ENCODE data around the gene S100A16. TPM values are rescaled to one million over a fixed set of nuclear protein-coding genes. Genes with fewer than 3 reads are reported as not detected.

S100A16 gene
- total RNA-seq, 1 experiment from 2014 or later, result 14.6 TPM

DNA sequence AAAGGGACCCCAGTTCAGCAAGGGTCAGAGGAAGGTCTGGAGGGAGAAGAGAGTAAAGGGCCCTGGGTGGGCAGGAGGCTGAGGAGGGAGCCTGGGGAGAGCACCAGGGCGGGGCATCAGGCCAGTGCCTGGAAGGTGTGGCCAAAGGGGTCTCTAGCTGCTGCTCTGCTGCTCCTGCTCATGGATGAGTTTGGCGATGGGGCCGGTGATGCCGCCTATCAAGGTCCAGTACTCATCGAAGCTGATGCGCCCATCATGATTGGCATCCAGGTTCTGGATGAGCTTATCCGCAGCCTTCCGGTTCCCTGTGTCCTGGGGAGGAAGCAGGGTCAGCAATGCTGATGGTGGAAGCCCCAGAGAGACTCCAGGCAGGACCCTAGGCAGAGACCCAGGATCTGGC lies 5.6 kb downstream of the S100A16 start (continued):
- TF ChIP-seq FOXP1 (CRISPR knock-in tag; IDR thresholded peaks at IDR 0.05; ENCODE audit: borderline replicate concordance) (no peak), ZNF423 (CRISPR knock-in tag; IDR thresholded peaks at IDR 0.05) (no peak)
- TF ChIP-seq, protein P1, sequence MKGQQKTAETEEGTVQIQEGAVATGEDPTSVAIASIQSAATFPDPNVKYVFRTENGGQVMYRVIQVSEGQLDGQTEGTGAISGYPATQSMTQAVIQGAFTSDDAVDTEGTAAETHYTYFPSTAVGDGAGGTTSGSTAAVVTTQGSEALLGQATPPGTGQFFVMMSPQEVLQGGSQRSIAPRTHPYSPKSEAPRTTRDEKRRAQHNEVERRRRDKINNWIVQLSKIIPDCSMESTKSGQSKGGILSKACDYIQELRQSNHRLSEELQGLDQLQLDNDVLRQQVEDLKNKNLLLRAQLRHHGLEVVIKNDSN (CRISPR knock-in tag; IDR thresholded peaks at IDR 0.05), result no peak

DNA sequence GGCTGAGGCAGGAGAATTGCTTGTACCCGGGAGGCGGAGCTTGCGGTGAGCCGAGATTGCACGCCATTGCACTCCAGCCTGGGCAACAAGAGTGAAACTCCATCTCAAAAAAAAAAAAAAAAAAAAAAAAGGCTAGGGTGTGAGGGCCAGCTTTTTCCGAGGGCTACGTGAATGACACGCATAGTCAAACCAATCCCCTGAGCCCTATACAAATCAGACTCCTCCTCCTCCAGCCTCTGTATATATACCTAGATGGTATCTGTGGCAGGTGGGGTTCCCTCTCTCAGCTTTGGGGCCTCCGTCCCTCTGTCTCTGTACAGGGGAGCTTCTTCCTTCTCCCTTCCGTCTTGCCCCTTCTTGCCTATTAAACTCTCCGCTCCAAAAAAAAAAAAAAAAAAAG lies 6.7 kb downstream of the S100A16 start:
- peaks cover 41% of the 10 kb centered on the region for H3K4me1 Mint-ChIP-seq
- ATAC-seq (no peak), DNase-seq (ENCODE audit: low spot score) (no peak)
- POLR2A ChIA-PET, result interaction anchor here (0.6 to 2.6 kb wide), 4 partner anchors 28 to 67 kb away, joined by 3 to 7 read pairs (median 5); partner anchors contain the start of gene CHTOP
- H3K27ac Mint-ChIP-seq, result no peak overlapping the region
- CTCF ChIA-PET, result interaction anchor here (0.6 to 14.4 kb wide), 4 partner anchors 22 to 212 kb away, joined by 3 to 230 read pairs (median 4); partner anchors contain the start of genes S100A1 and S100A13
- no peaks in the 10 kb centered on the region; the same call in 1 of the 2 replicates for H3K36me3 Mint-ChIP-seq
- H3K27me3 Mint-ChIP-seq (ENCODE audit: low read depth), result no peaks in the 10 kb centered on the region; the same call in 1 of the 2 replicates
- TF ChIP-seq, protein P2, sequence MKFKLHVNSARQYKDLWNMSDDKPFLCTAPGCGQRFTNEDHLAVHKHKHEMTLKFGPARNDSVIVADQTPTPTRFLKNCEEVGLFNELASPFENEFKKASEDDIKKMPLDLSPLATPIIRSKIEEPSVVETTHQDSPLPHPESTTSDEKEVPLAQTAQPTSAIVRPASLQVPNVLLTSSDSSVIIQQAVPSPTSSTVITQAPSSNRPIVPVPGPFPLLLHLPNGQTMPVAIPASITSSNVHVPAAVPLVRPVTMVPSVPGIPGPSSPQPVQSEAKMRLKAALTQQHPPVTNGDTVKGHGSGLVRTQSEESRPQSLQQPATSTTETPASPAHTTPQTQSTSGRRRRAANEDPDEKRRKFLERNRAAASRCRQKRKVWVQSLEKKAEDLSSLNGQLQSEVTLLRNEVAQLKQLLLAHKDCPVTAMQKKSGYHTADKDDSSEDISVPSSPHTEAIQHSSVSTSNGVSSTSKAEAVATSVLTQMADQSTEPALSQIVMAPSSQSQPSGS (CRISPR knock-in tag; IDR thresholded peaks at IDR 0.05; ENCODE audit: borderline replicate concordance, low read depth), result no peak
- TF ChIP-seq, protein P3, sequence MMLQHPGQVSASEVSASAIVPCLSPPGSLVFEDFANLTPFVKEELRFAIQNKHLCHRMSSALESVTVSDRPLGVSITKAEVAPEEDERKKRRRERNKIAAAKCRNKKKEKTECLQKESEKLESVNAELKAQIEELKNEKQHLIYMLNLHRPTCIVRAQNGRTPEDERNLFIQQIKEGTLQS (CRISPR knock-in tag; conservative IDR thresholded peaks at IDR 0.05), result no peak
- TF ChIP-seq NFE2L1 (CRISPR knock-in tag; IDR thresholded peaks at IDR 0.05) (no peak), OVOL2 (CRISPR knock-in tag; IDR thresholded peaks at IDR 0.05; ENCODE audit: borderline replicate concordance) (no peak), GTF2I (CRISPR knock-in tag; conservative IDR thresholded peaks at IDR 0.05) (no peak)
- TF ChIP-seq, protein P4, sequence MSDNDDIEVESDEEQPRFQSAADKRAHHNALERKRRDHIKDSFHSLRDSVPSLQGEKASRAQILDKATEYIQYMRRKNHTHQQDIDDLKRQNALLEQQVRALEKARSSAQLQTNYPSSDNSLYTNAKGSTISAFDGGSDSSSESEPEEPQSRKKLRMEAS (CRISPR knock-in tag; IDR thresholded peaks at IDR 0.05), result no peak
- TF ChIP-seq, protein P5, sequence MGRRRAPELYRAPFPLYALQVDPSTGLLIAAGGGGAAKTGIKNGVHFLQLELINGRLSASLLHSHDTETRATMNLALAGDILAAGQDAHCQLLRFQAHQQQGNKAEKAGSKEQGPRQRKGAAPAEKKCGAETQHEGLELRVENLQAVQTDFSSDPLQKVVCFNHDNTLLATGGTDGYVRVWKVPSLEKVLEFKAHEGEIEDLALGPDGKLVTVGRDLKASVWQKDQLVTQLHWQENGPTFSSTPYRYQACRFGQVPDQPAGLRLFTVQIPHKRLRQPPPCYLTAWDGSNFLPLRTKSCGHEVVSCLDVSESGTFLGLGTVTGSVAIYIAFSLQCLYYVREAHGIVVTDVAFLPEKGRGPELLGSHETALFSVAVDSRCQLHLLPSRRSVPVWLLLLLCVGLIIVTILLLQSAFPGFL (CRISPR knock-in tag; IDR thresholded peaks at IDR 0.05; ENCODE audit: borderline replicate concordance), result no peak
- no peaks in the 10 kb centered on the region for H3K9me3 Mint-ChIP-seq
- H3K4me3 Mint-ChIP-seq, result no peak overlapping the region

DNA sequence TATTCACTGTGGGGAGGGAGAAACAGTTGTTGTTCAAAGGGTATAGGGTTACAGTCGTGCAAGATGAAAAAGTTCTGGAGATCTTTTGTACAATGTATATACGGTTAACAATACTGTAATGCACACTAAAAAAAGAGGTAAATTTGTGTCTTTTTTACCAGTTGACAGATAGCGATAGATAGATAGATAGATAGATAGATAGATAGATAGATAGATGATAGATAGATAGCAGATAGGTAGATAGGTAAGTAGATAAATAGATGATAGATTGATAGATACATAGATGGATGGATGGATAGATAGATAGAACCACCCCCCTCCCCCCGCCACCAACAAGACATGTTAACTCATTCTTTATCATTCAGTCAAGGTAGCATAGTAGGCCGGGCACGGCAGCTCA lies 10.2 kb downstream of the S100A16 start:
- ATAC-seq (no peak), DNase-seq (ENCODE audit: low spot score) (no peak)
- no peak overlapping the region for H3K4me3 Mint-ChIP-seq
- ChIA-PET POLR2A (no interaction called here), CTCF (interaction anchor here (3.2 kb wide), 1 partner anchor 25 kb away, joined by 13 read pairs; the partner anchor contains the start of gene S100A13)
- no peaks in the 10 kb centered on the region; the same call in 1 of the 2 replicates for H3K36me3 Mint-ChIP-seq
- H3K4me1 Mint-ChIP-seq, result peaks cover 38% of the 10 kb centered on the region
- no peaks in the 10 kb centered on the region for H3K9me3 Mint-ChIP-seq
- H3K27ac Mint-ChIP-seq, result no peak overlapping the region
- H3K27me3 Mint-ChIP-seq (ENCODE audit: low read depth), result no peaks in the 10 kb centered on the region; the same call in 1 of the 2 replicates
- TF ChIP-seq GTF2I (CRISPR knock-in tag; conservative IDR thresholded peaks at IDR 0.05) (no peak), FOXP1 (CRISPR knock-in tag; IDR thresholded peaks at IDR 0.05; ENCODE audit: borderline replicate concordance) (no peak), ZNF232 (CRISPR knock-in tag; IDR thresholded peaks at IDR 0.05) (no peak), SP1 (CRISPR knock-in tag; conservative IDR thresholded peaks at IDR 0.05) (no peak), FOXJ3 (CRISPR knock-in tag; IDR thresholded peaks at IDR 0.05; ENCODE audit: borderline replicate concordance) (no peak), ELF4 (CRISPR knock-in tag; IDR thresholded peaks at IDR 0.05; ENCODE audit: low read depth) (no peak), NFYB (CRISPR knock-in tag; conservative IDR thresholded peaks at IDR 0.05; ENCODE audit: low read depth) (no peak)
- TF ChIP-seq, protein P6, sequence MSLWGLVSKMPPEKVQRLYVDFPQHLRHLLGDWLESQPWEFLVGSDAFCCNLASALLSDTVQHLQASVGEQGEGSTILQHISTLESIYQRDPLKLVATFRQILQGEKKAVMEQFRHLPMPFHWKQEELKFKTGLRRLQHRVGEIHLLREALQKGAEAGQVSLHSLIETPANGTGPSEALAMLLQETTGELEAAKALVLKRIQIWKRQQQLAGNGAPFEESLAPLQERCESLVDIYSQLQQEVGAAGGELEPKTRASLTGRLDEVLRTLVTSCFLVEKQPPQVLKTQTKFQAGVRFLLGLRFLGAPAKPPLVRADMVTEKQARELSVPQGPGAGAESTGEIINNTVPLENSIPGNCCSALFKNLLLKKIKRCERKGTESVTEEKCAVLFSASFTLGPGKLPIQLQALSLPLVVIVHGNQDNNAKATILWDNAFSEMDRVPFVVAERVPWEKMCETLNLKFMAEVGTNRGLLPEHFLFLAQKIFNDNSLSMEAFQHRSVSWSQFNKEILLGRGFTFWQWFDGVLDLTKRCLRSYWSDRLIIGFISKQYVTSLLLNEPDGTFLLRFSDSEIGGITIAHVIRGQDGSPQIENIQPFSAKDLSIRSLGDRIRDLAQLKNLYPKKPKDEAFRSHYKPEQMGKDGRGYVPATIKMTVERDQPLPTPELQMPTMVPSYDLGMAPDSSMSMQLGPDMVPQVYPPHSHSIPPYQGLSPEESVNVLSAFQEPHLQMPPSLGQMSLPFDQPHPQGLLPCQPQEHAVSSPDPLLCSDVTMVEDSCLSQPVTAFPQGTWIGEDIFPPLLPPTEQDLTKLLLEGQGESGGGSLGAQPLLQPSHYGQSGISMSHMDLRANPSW (CRISPR knock-in tag; conservative IDR thresholded peaks at IDR 0.05; ENCODE audit: low read depth), result no peak
- TF ChIP-seq, protein P3 (CRISPR knock-in tag; conservative IDR thresholded peaks at IDR 0.05), result no peak
- TF ChIP-seq, protein P7, sequence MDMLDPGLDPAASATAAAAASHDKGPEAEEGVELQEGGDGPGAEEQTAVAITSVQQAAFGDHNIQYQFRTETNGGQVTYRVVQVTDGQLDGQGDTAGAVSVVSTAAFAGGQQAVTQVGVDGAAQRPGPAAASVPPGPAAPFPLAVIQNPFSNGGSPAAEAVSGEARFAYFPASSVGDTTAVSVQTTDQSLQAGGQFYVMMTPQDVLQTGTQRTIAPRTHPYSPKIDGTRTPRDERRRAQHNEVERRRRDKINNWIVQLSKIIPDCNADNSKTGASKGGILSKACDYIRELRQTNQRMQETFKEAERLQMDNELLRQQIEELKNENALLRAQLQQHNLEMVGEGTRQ (CRISPR knock-in tag; IDR thresholded peaks at IDR 0.05), result no peak
- TF ChIP-seq, protein P8, sequence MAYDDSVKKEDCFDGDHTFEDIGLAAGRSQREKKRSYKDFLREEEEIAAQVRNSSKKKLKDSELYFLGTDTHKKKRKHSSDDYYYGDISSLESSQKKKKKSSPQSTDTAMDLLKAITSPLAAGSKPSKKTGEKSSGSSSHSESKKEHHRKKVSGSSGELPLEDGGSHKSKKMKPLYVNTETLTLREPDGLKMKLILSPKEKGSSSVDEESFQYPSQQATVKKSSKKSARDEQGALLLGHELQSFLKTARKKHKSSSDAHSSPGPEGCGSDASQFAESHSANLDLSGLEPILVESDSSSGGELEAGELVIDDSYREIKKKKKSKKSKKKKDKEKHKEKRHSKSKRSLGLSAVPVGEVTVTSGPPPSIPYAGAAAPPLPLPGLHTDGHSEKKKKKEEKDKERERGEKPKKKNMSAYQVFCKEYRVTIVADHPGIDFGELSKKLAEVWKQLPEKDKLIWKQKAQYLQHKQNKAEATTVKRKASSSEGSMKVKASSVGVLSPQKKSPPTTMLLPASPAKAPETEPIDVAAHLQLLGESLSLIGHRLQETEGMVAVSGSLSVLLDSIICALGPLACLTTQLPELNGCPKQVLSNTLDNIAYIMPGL (CRISPR knock-in tag; IDR thresholded peaks at IDR 0.05), result no peak

Data from WTC11 (cell line).